IPS-20b (cell line): ENCODE data around the gene XIRP1.

Source experiments
- H3K27ac ChIP-seq: one replicate; pipeline ENCODE4 v1.5.1; 2013; ENCODE audit warnings: low read length
- H3K27me3 ChIP-seq: 2 replicates; pipeline ENCODE4 v1.6.1; 2013; ENCODE audit warnings: mild to moderate bottlenecking, low read length, inconsistent platforms; ENCODE audit not compliant: insufficient read depth
- H3K36me3 ChIP-seq: 2 replicates; pipeline ENCODE4 v1.6.1; 2013; ENCODE audit warnings: low read depth, mild to moderate bottlenecking, inconsistent platforms, low read length, moderate library complexity; ENCODE audit not compliant: insufficient read depth
- H3K4me1 ChIP-seq: 2 replicates; pipeline ENCODE4 v1.6.1; 2013; ENCODE audit warnings: mild to moderate bottlenecking, control low read depth, inconsistent platforms, low read length, moderate library complexity; ENCODE audit not compliant: insufficient read depth
- H3K4me3 ChIP-seq: 2 replicates; pipeline ENCODE4 v1.5.1; 2013; ENCODE audit warnings: mild to moderate bottlenecking, low read length, inconsistent platforms
- H3K9ac ChIP-seq: 2 replicates; pipeline ENCODE4 v1.6.1; 2013; ENCODE audit warnings: low read depth, mild to moderate bottlenecking, inconsistent platforms, low read length, moderate library complexity
- H3K9me3 ChIP-seq: 2 replicates; pipeline ENCODE4 v1.6.1; 2013; ENCODE audit warnings: mild to moderate bottlenecking, low read depth, low read length, inconsistent platforms; ENCODE audit not compliant: insufficient read depth

The XIRP1 gene

GRCh38 chr3:39153977-39154279 is 38.5 kb downstream of the XIRP1 start:
- Histone ChIP-seq H3K4me1 (peaks cover 37% of the 10 kb centered on the region), H3K27ac (no peak overlapping the region), H3K4me3 (peak overlapping the region; percentile 77), H3K27me3 (peaks cover 6% of the 10 kb centered on the region; the same call in 1 of the 2 replicates), H3K36me3 (no peaks in the 10 kb centered on the region), H3K9me3 (no peaks in the 10 kb centered on the region), H3K9ac (peak overlapping the region; percentile 70; the same call in 1 of the 2 replicates)

- Histone ChIP-seq H3K9me3 (no peaks in the 10 kb centered on the region), H3K4me3 (peak overlapping the region; percentile 62), H3K36me3 (peaks cover 5% of the 10 kb centered on the region), H3K9ac (peak overlapping the region; percentile 63; the same call in 1 of the 2 replicates), H3K4me1 (peaks cover 55% of the 10 kb centered on the region), H3K27me3 (peaks cover 6% of the 10 kb centered on the region; the same call in 1 of the 2 replicates), H3K27ac (peak overlapping the region; percentile 29)
These were observed 41.4 kb downstream of the XIRP1 start for GRCh38 chr3:39150803-39151631.

- Histone ChIP-seq H3K27ac (peak overlapping the region; percentile 29), H3K9me3 (no peaks in the 10 kb centered on the region), H3K9ac (peak overlapping the region; percentile 63; the same call in 1 of the 2 replicates), H3K4me1 (peaks cover 55% of the 10 kb centered on the region), H3K27me3 (peaks cover 6% of the 10 kb centered on the region; the same call in 1 of the 2 replicates), H3K36me3 (peaks cover 12% of the 10 kb centered on the region), H3K4me3 (peak overlapping the region; percentile 62)
These were observed 42.1 kb downstream of the XIRP1 start for GRCh38 chr3:39150148-39150802.

- Histone ChIP-seq H3K9ac (0 out of 2 replicates have a peak overlapping the region, but pooled peaks have one; percentile 16), H3K4me1 (peaks cover 51% of the 10 kb centered on the region), H3K36me3 (peaks cover 19% of the 10 kb centered on the region), H3K27ac (no peak overlapping the region), H3K9me3 (no peaks in the 10 kb centered on the region), H3K4me3 (no peak overlapping the region; the same call in 1 of the 2 replicates), H3K27me3 (peaks cover 6% of the 10 kb centered on the region; the same call in 1 of the 2 replicates)
These were observed 42.8 kb downstream of the XIRP1 start for GRCh38 chr3:39149498-39150147.

GRCh38 chr3:39149059-39149455 is 43.3 kb downstream of the XIRP1 start:
- Histone ChIP-seq H3K4me3 (no peak overlapping the region), H3K27ac (no peak overlapping the region), H3K4me1 (peaks cover 50% of the 10 kb centered on the region), H3K9ac (no peak overlapping the region; the same call in 1 of the 2 replicates), H3K9me3 (no peaks in the 10 kb centered on the region), H3K36me3 (peaks cover 24% of the 10 kb centered on the region), H3K27me3 (peaks cover 6% of the 10 kb centered on the region; the same call in 1 of the 2 replicates)

GRCh38 chr3:39148435-39149058 is 43.8 kb downstream of the XIRP1 start:
- Histone ChIP-seq H3K27ac (no peak overlapping the region), H3K4me3 (no peak overlapping the region), H3K36me3 (peaks cover 29% of the 10 kb centered on the region), H3K4me1 (peaks cover 50% of the 10 kb centered on the region), H3K27me3 (peaks cover 6% of the 10 kb centered on the region; the same call in 1 of the 2 replicates), H3K9ac (peak overlapping the region; percentile 42; the same call in 1 of the 2 replicates), H3K9me3 (no peaks in the 10 kb centered on the region)

GRCh38 chr3:39147711-39148434 is 44.5 kb downstream of the XIRP1 start:
- H3K9ac ChIP-seq, result peak overlapping the region; percentile 42; the same call in 1 of the 2 replicates
- H3K36me3 ChIP-seq, result peaks cover 36% of the 10 kb centered on the region
- H3K4me3 ChIP-seq, result no peak overlapping the region
- H3K9me3 ChIP-seq, result no peaks in the 10 kb centered on the region
- peaks cover 50% of the 10 kb centered on the region for H3K4me1 ChIP-seq
- peaks cover 5% of the 10 kb centered on the region; the same call in 1 of the 2 replicates for H3K27me3 ChIP-seq
- H3K27ac ChIP-seq, result peak overlapping the region; percentile 23

- no peaks in the 10 kb centered on the region for H3K9me3 ChIP-seq
- H3K4me3 ChIP-seq, result no peak overlapping the region
- peaks cover 46% of the 10 kb centered on the region for H3K36me3 ChIP-seq
- no peaks in the 10 kb centered on the region for H3K27me3 ChIP-seq
- H3K4me1 ChIP-seq, result peaks cover 48% of the 10 kb centered on the region
- H3K9ac ChIP-seq, result peak overlapping the region; percentile 24; the same call in 1 of the 2 replicates
- H3K27ac ChIP-seq, result peak overlapping the region; percentile 21
These were observed 45.5 kb downstream of the XIRP1 start for GRCh38 chr3:39146611-39147591.

- Histone ChIP-seq H3K9me3 (no peaks in the 10 kb centered on the region), H3K4me3 (no peak overlapping the region), H3K9ac (no peak overlapping the region), H3K4me1 (peaks cover 40% of the 10 kb centered on the region), H3K27me3 (no peaks in the 10 kb centered on the region), H3K27ac (no peak overlapping the region), H3K36me3 (peaks cover 52% of the 10 kb centered on the region)
These were observed 46.3 kb downstream of the XIRP1 start for GRCh38 chr3:39146083-39146501.
